Right lobe of liver (tissue), 4 donors: ENCODE results near the gene KCNQ2.

ENCODE experiments used
- POLR2A ChIP-seq: fragments of 450-650 bp; IDR thresholded peaks from one replicate; pipeline ENCODE4 v1.6.1; 2017; ENCODE audit warnings: antibody characterized with exemption, mild to moderate bottlenecking
- TF ChIP-seq, protein P1 (sequence below), 4 donors: fragments of 200-600 bp in 3 of 4; fragments of 450-650 bp in 1 of 4; IDR thresholded peaks; one replicate each; pipeline versions ENCODE4 v1.5.1 to v1.8.0; 2016 to 2022; ENCODE audit warnings: antibody characterized with exemption in 4 of 4, mild to moderate bottlenecking in 2 of 4
- donor health status: DM: no; HTN: no; CAD: no.
- donor health status: DM: no; HTN: no; CAD: no.
- donor health status: DM: no; HTN: yes; CAD: no.

DNA sequence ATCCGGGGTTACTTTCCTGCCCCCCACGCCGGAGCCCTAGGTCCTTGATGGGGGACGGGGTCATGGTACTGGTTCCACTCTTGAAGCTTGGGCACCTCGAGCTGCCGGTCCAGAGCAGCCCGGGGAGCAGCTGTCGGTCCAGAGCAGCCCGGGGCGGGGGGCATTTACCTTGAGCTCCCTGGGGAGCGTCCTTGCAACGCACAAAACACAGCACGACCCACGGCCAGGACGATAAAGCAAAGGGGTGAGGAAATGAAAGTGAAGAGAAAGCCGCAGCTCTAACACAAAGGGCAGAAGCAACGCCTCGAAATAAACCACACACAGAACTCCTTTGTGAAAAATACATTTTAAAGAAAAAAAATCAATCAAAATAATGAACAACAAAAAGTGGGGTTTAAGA, 39.1 kb downstream of the KCNQ2 start:
- TF ChIP-seq, protein P1, sequence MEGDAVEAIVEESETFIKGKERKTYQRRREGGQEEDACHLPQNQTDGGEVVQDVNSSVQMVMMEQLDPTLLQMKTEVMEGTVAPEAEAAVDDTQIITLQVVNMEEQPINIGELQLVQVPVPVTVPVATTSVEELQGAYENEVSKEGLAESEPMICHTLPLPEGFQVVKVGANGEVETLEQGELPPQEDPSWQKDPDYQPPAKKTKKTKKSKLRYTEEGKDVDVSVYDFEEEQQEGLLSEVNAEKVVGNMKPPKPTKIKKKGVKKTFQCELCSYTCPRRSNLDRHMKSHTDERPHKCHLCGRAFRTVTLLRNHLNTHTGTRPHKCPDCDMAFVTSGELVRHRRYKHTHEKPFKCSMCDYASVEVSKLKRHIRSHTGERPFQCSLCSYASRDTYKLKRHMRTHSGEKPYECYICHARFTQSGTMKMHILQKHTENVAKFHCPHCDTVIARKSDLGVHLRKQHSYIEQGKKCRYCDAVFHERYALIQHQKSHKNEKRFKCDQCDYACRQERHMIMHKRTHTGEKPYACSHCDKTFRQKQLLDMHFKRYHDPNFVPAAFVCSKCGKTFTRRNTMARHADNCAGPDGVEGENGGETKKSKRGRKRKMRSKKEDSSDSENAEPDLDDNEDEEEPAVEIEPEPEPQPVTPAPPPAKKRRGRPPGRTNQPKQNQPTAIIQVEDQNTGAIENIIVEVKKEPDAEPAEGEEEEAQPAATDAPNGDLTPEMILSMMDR (IDR thresholded peaks at IDR 0.05) = no peak
- TF ChIP-seq POLR2A = no peak
